ENCODE results near the gene MRC2. TPM values are rescaled to one million over a fixed set of nuclear protein-coding genes. Genes with fewer than 3 reads are reported as not detected.
A peak's percentile ranks its signal among the peaks of the same experiment; 100 is the strongest.

The MRC2 gene
- total RNA-seq, 1 donor from 2014 or later = 30.7 TPM

- DNase-seq (ENCODE audit: low read depth, low spot score) = no peak
- no peaks in the 10 kb centered on the region for H3K9me3 Mint-ChIP-seq
- no peak for TF ChIP-seq CTCF (conservative IDR thresholded peaks at IDR 0.05)
- no peaks in the 10 kb centered on the region for H3K27me3 Mint-ChIP-seq (ENCODE audit: low read depth)
- H3K4me3 Mint-ChIP-seq = no peak overlapping the region
- no peak overlapping the region for H3K27ac Mint-ChIP-seq (ENCODE audit: unreplicated experiment)
- peaks cover 5% of the 10 kb centered on the region for H3K36me3 Mint-ChIP-seq (ENCODE audit: low read depth)
- H3K4me1 Mint-ChIP-seq = peaks cover 21% of the 10 kb centered on the region
Measured at GRCh38 chr17:62619417-62620155, 7.9 kb upstream of the MRC2 start.

GRCh38 chr17:62621223-62621622 lies 6.2 kb upstream of the MRC2 start:
- peaks cover 24% of the 10 kb centered on the region for H3K4me1 Mint-ChIP-seq
- peaks cover 3% of the 10 kb centered on the region for H3K27me3 Mint-ChIP-seq (ENCODE audit: low read depth)
- H3K27ac Mint-ChIP-seq (ENCODE audit: unreplicated experiment) = no peak overlapping the region
- no peaks in the 10 kb centered on the region for H3K9me3 Mint-ChIP-seq
- TF ChIP-seq CTCF (conservative IDR thresholded peaks at IDR 0.05) = no peak
- H3K36me3 Mint-ChIP-seq (ENCODE audit: low read depth) = peaks cover 6% of the 10 kb centered on the region
- DNase-seq (ENCODE audit: low read depth, low spot score) = no peak
- no peak overlapping the region for H3K4me3 Mint-ChIP-seq

GRCh38 chr17:62625184-62625869 lies 2.1 kb upstream of the MRC2 start:
- peak overlapping the region; percentile 85 for H3K4me3 Mint-ChIP-seq
- H3K36me3 Mint-ChIP-seq (ENCODE audit: low read depth) = peaks cover 8% of the 10 kb centered on the region
- peaks cover 27% of the 10 kb centered on the region for H3K4me1 Mint-ChIP-seq
- no peaks in the 10 kb centered on the region for H3K9me3 Mint-ChIP-seq
- no peak for TF ChIP-seq CTCF (conservative IDR thresholded peaks at IDR 0.05)
- DNase-seq (ENCODE audit: low read depth, low spot score) = no peak
- H3K27me3 Mint-ChIP-seq (ENCODE audit: low read depth) = peaks cover 13% of the 10 kb centered on the region
- H3K27ac Mint-ChIP-seq (ENCODE audit: unreplicated experiment) = peak overlapping the region; percentile 50

- no peak for DNase-seq (ENCODE audit: low read depth, low spot score)
- Mint-ChIP-seq H3K27me3 (ENCODE audit: low read depth) (peaks cover 13% of the 10 kb centered on the region), H3K4me3 (peak overlapping the region; percentile 85), H3K36me3 (ENCODE audit: low read depth) (peaks cover 8% of the 10 kb centered on the region), H3K9me3 (no peaks in the 10 kb centered on the region), H3K27ac (ENCODE audit: unreplicated experiment) (no peak overlapping the region), H3K4me1 (peaks cover 28% of the 10 kb centered on the region)
- TF ChIP-seq CTCF (conservative IDR thresholded peaks at IDR 0.05) = no peak
Measured at GRCh38 chr17:62625870-62626200, 1.6 kb upstream of the MRC2 start.

- H3K4me1 Mint-ChIP-seq = peaks cover 28% of the 10 kb centered on the region
- H3K9me3 Mint-ChIP-seq = no peaks in the 10 kb centered on the region
- H3K27ac Mint-ChIP-seq (ENCODE audit: unreplicated experiment) = no peak overlapping the region
- peaks cover 13% of the 10 kb centered on the region for H3K27me3 Mint-ChIP-seq (ENCODE audit: low read depth)
- peaks cover 8% of the 10 kb centered on the region for H3K36me3 Mint-ChIP-seq (ENCODE audit: low read depth)
- no peak for TF ChIP-seq CTCF (conservative IDR thresholded peaks at IDR 0.05)
- peak; percentile 64 for DNase-seq (ENCODE audit: low read depth, low spot score)
- peak overlapping the region; percentile 85 for H3K4me3 Mint-ChIP-seq
Measured at GRCh38 chr17:62626719-62627218, 701 bp upstream of the MRC2 start.
